GM12878 (cell line): Measurements from ENCODE around the gene MZT2A. TPM values are rescaled to one million over a fixed set of nuclear protein-coding genes. Genes with fewer than 3 reads are reported as not detected.

Experiments used
- ATF7 ChIP-seq: fragments of 450-650 bp; IDR thresholded peaks from 2 replicates; pipeline ENCODE4 v1.6.1; 2016; ENCODE audit warnings: low read depth, mild to moderate bottlenecking
- BHLHE40 ChIP-seq, 2 experiments: fragments of 450-650 bp in 1 of 2; IDR thresholded peaks; 2 replicates each; pipeline ENCODE4 v1.6.1; 2011 to 2017; ENCODE audit warnings: low read depth in 2 of 2, borderline replicate concordance in 1 of 2, improper control_type of control experiment in 1 of 2, low read length in 1 of 2, mild to moderate bottlenecking in 1 of 2
- DPF2 ChIP-seq: fragments of 450-650 bp; IDR thresholded peaks from 2 replicates; pipeline ENCODE4 v1.6.1; 2017; ENCODE audit warnings: mild to moderate bottlenecking
- EP300 ChIP-seq, 2 experiments: fragments of 150-350 bp in 1 of 2; IDR thresholded peaks; 2 replicates each; pipeline ENCODE4 v1.6.1; 2011 to 2012; ENCODE audit warnings: low read depth in 2 of 2, low read length in 2 of 2, borderline replicate concordance in 1 of 2, improper control_type of control experiment in 1 of 2, inconsistent platforms in 1 of 2; ENCODE audit not compliant: control insufficient read depth in 1 of 2
- GATAD2B ChIP-seq: fragments of 450-650 bp; conservative IDR thresholded peaks from 2 replicates; pipeline ENCODE4 v1.6.1; 2017; ENCODE audit warnings: low read depth, mild to moderate bottlenecking, moderate library complexity
- IKZF1 ChIP-seq: fragments of 450-650 bp; conservative IDR thresholded peaks from 2 replicates; pipeline ENCODE4 v1.6.1; 2017; ENCODE audit warnings: antibody characterized with exemption, mild to moderate bottlenecking
- IRF4 ChIP-seq: IDR thresholded peaks from 2 replicates; pipeline ENCODE4 v1.6.1; 2011; ENCODE audit warnings: low read depth, low read length
- MTA2 ChIP-seq: fragments of 450-650 bp; IDR thresholded peaks from 2 replicates; pipeline ENCODE4 v1.6.1; 2016; ENCODE audit warnings: low read depth, mild to moderate bottlenecking, moderate library complexity
- NR2F1 ChIP-seq: fragments of 450-650 bp; conservative IDR thresholded peaks from 2 replicates; pipeline ENCODE4 v1.6.1; 2017; ENCODE audit warnings: mild to moderate bottlenecking
- YY1 ChIP-seq: IDR thresholded peaks from 2 replicates; pipeline ENCODE4 v1.6.1; 2011; ENCODE audit warnings: low read depth, mild to moderate bottlenecking, low read length
- ZNF217 ChIP-seq: fragments of 450-650 bp; IDR thresholded peaks from 2 replicates; pipeline ENCODE4 v1.6.1; 2017; ENCODE audit warnings: antibody characterized with exemption, mild to moderate bottlenecking
- polyA plus RNA-seq, 11 experiments: library from polyadenylated mRNA; depleted of rRNA in 4 of 11; unstranded in 6 of 11; stranded (reverse) in 5 of 11; fragments of >200 nt; fragmentation: Nextera tagmentation in 4 of 11; fragmentation: Illumina TruSeq in 1 of 11; extraction: Ambion mirVana in 4 of 11; extraction: Trizol in 1 of 11; gene quantifications; 1 replicate in 1 of 11; 2 replicates in 10 of 11; pipeline versions ENCODE4 v1.2.1 to v1.2.3, GENCODE V29; 2011 to 2016; ENCODE audit warnings: inconsistent platforms in 2 of 11, missing spikeins in 2 of 11, low read depth in 1 of 11
- total RNA-seq, 4 experiments: library from RNA; depleted of rRNA in 3 of 4; stranded (reverse); fragments of >200 nt in 3 of 4; fragmentation: Illumina TruSeq in 1 of 4; extraction: Trizol in 1 of 4; gene quantifications; 2 replicates each; pipeline versions ENCODE4 v1.2.1 to v1.2.3, GENCODE V29; 2013 to 2021
- TF ChIP-seq, protein P1 (sequence below): fragments of 450-650 bp; IDR thresholded peaks from 2 replicates; pipeline ENCODE4 v1.6.1; 2017; ENCODE audit warnings: mild to moderate bottlenecking, moderate library complexity
- TF ChIP-seq, protein P2 (sequence below): fragments of 450-650 bp; IDR thresholded peaks from 2 replicates; pipeline ENCODE4 v1.6.1; 2017; ENCODE audit warnings: low read depth, mild to moderate bottlenecking, moderate library complexity

MZT2A gene
- total and polyA plus RNA-seq, 10 of the 15 experiments (the other 5 are each of a cell fraction or from before 2014, with no cell fraction given) = 6.3 to 325 (median 151) TPM

DNA sequence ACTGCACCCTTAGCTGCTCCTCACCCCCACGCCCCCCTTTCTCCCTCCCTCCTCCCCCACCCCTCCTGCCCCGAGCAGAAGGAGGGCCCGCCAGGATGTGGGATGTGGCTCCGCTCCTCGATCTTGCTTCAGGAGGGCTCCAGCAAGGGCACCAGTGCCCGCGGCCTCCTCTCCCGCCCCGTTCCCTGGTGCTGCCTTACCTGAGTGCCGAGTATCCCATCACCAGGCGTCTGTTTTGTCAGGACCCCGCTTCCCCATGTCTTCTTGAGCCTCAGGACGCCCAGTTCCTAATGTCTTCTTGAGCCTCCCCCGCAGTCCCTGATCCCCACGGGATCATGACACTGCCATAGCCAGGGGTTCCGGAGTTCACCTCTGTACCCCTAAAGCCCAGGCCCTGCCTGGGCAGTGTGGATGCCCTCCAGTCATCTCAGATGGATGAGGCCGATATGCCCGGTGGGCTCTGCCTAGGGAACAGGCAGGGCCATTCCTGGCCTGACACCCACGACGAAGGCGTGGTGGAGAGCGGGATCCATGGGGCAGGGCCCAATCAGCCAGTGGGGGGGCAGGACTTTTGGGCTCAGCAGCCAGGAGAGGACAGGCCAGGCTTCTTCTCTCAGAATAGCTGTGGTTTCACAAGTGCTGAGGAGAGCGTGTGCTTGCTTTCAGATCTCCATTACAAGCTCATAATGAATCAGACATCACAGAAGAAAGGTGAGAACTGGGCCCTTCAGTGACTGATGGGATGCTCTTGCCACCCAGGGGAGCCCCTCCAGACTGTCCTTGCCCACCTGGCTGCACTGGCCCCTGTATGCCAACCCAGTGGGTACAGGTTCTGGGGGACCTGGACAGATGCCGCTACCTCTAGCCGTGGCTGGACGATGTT lies 37.0 kb upstream of the MZT2A start (continued):
- TF ChIP-seq, protein P1, sequence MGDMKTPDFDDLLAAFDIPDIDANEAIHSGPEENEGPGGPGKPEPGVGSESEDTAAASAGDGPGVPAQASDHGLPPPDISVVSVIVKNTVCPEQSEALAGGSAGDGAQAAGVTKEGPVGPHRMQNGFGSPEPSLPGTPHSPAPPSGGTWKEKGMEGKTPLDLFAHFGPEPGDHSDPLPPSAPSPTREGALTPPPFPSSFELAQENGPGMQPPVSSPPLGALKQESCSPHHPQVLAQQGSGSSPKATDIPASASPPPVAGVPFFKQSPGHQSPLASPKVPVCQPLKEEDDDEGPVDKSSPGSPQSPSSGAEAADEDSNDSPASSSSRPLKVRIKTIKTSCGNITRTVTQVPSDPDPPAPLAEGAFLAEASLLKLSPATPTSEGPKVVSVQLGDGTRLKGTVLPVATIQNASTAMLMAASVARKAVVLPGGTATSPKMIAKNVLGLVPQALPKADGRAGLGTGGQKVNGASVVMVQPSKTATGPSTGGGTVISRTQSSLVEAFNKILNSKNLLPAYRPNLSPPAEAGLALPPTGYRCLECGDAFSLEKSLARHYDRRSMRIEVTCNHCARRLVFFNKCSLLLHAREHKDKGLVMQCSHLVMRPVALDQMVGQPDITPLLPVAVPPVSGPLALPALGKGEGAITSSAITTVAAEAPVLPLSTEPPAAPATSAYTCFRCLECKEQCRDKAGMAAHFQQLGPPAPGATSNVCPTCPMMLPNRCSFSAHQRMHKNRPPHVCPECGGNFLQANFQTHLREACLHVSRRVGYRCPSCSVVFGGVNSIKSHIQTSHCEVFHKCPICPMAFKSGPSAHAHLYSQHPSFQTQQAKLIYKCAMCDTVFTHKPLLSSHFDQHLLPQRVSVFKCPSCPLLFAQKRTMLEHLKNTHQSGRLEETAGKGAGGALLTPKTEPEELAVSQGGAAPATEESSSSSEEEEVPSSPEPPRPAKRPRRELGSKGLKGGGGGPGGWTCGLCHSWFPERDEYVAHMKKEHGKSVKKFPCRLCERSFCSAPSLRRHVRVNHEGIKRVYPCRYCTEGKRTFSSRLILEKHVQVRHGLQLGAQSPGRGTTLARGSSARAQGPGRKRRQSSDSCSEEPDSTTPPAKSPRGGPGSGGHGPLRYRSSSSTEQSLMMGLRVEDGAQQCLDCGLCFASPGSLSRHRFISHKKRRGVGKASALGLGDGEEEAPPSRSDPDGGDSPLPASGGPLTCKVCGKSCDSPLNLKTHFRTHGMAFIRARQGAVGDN = peak; percentile 63
- TF ChIP-seq IRF4 = peak; percentile 44; the same call in 1 of the 2 replicates
- TF ChIP-seq IKZF1 = peak; percentile 63
- TF ChIP-seq MTA2 = peak; percentile 75
- TF ChIP-seq NR2F1 = 0 out of 2 replicates have a peak, but pooled peaks have one; percentile 13
- TF ChIP-seq ZNF217 = 0 out of 2 replicates have a peak, but pooled peaks have one; percentile 23
- 0 out of 2 replicates have a peak, but pooled peaks have one; percentile 26 for TF ChIP-seq YY1
- TF ChIP-seq BHLHE40 (IDR thresholded peaks at IDR 0.05; ENCODE audit: borderline replicate concordance in 1 of 2, low read depth in 2 of 2, low read length in 1 of 2) = peak; percentile 60 to 87; a peak in 3 of 4 replicates
- TF ChIP-seq ATF7 = peak; percentile 26; the same call in 1 of the 2 replicates
- peak in 1 of 2 experiments; percentile 55; a peak in 1 of 4 replicates for TF ChIP-seq EP300 (IDR thresholded peaks at IDR 0.05; ENCODE audit: borderline replicate concordance in 1 of 2, control insufficient read depth in 1 of 2, low read depth in 2 of 2, low read length in 2 of 2)
- peak; percentile 79; the same call in 1 of the 2 replicates for TF ChIP-seq DPF2
- TF ChIP-seq GATAD2B = 0 out of 2 replicates have a peak, but pooled peaks have one; percentile 26
- TF ChIP-seq, protein P2, sequence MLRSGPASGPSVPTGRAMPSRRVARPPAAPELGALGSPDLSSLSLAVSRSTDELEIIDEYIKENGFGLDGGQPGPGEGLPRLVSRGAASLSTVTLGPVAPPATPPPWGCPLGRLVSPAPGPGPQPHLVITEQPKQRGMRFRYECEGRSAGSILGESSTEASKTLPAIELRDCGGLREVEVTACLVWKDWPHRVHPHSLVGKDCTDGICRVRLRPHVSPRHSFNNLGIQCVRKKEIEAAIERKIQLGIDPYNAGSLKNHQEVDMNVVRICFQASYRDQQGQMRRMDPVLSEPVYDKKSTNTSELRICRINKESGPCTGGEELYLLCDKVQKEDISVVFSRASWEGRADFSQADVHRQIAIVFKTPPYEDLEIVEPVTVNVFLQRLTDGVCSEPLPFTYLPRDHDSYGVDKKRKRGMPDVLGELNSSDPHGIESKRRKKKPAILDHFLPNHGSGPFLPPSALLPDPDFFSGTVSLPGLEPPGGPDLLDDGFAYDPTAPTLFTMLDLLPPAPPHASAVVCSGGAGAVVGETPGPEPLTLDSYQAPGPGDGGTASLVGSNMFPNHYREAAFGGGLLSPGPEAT = peak; percentile 67; the same call in 1 of the 2 replicates
